ENCODE data around the gene ALDH8A1.

ALDH8A1 gene

GRCh38 chr6:134950482-134950881 lies 581 bp upstream of the ALDH8A1 start:
- DNase-seq = peak; percentile 19

GRCh38 chr6:134948691-134949090 lies 1.2 kb downstream of the ALDH8A1 start:
- no peak for DNase-seq

GRCh38 chr6:134948142-134948541 lies 1.8 kb downstream of the ALDH8A1 start:
- no peak for DNase-seq

DNA sequence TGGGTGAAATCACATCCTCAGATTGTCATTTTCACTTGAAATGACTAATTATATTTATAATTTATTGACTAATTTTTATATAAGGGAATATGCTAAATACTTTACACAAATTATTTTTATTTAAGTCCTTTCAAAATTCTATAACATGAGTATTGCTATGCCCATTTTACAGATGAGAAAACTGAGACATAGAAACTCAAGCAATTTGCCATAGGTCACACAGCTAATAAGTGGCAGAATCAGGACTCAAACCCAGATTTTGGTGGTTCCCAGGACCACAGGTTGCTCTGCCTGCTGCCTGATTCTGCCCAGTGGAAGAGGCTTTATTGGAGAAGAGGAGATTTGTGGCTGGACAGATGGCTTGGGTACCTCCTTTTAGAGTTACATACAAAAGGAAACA lies 4.9 kb downstream of the ALDH8A1 start:
- no peak for DNase-seq

GRCh38 chr6:134943522-134944111 lies 6.3 kb downstream of the ALDH8A1 start:
- DNase-seq = no peak

GRCh38 chr6:134938896-134939295 lies 11.0 kb downstream of the ALDH8A1 start:
- peak; percentile 33 for DNase-seq

DNA sequence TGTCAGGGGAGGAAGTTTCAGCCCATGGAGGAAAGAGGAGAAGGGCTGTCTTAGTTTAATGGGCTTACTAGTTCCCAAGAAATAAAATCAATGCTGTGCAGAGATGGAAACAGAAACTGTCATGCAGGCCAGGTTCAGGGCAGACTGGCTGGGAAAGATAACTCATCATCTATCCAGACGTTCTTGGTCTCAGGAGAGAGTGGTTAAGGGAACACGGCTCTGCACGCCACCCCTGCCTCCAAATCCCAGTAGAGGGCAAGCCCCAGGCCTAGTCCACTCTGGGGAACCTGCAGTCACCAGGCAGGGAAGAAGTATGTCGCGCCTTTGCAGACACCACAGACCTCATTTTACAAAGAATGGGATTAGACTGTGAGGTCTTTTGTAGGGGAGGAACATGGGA lies 12.5 kb downstream of the ALDH8A1 start:
- no peak for DNase-seq

GRCh38 chr6:134936931-134937330 lies 13.0 kb downstream of the ALDH8A1 start:
- no peak for DNase-seq

DNA sequence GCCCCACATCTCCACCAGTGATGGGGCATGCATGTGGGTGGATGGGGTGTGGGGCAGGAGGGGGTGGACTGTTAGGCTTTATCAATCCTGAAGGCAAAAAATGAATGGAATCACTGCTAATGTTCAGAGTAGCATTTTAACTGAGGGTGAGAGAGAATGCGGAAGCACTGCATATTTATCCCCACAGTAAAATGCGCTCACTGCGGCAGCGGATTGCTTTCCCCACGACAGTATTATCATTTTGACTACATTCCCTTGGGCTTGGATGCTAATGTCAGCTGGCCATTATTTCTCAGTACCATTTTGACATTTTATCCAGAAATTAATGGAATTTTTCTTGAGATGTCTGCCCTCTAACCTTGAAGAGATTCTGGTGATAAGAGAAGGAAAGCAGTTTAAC lies 13.4 kb downstream of the ALDH8A1 start:
- no peak for DNase-seq

DNA sequence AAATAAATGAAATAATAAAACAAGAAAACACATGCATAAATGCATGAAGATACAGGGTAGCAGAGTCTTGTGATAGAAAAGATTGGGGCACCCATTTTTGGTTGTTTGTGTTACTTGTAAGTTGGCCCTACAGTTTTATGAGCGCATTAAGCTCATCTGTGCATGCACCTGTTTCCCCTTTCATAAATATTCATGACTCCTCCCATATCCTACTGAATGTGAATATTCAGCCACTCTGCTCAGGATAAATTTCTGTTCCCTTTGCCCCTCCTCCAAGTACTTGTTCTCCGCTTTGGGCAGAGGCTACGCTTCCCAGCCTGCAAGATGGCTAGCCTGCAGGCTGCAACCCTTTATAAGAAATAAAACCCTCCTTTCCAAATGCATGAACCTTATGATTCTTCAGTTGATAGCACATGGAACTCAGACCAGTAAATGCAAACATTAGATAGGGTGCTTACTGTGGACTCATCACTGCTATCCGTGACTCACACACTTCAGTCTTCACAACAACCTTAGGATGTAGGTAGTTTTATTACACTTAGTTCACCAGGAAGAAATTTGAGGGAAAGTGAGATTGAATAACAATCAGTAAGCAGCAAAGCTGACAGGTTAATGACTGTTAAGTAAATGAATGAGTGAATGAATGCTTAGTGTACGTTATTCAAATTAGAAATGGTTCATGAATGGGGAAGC lies 15.0 kb downstream of the ALDH8A1 start:
- peak; percentile 41 for DNase-seq

DNA sequence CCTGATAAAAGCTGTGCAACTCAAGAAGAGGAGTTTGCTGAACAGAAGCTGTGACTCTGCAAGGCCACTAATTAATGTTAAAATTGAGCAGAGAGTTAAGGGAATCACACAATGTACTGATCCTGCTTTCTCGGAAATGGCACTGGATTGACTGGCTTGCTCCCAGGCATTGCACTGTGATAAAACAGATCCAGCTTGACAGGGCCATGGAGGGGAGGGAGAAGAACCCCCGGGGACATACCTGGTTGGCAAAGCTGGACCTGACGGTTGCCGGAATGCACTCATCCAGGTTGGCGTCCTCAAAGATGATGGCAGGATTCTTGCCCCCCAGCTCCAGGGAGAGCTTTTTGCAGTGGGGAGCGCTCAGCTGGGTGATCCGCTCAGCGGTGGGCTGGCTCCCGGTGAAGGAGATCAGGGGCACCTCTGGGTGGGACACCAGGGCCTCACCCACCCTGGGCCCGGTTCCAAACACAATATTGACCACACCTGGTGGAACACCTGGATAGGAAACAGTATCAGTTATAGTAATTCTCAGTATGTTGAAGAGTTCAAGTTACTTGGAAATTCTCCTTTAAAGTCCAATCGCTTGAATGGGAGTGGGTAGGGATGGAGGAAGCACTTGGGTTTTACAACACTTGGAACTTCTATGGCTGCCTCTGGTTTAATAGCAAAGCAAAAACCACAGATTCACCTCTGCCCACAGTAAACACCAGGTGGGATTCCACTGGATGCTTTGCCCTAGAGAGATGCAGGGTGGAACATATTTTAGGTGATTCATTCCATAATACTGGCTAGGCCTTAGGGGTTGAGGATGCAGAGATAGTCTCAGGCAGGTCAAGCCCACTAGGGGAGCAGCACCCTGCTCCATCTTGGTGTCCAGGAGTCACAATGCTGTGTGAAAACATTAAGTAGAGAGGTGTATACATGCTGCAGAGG lies 17.1 kb downstream of the ALDH8A1 start:
- no peak for DNase-seq

- DNase-seq = no peak
These were observed 17.8 kb downstream of the ALDH8A1 start for GRCh38 chr6:134932098-134932497.

GRCh38 chr6:134930463-134930862 lies 19.4 kb downstream of the ALDH8A1 start:
- no peak for DNase-seq

DNA sequence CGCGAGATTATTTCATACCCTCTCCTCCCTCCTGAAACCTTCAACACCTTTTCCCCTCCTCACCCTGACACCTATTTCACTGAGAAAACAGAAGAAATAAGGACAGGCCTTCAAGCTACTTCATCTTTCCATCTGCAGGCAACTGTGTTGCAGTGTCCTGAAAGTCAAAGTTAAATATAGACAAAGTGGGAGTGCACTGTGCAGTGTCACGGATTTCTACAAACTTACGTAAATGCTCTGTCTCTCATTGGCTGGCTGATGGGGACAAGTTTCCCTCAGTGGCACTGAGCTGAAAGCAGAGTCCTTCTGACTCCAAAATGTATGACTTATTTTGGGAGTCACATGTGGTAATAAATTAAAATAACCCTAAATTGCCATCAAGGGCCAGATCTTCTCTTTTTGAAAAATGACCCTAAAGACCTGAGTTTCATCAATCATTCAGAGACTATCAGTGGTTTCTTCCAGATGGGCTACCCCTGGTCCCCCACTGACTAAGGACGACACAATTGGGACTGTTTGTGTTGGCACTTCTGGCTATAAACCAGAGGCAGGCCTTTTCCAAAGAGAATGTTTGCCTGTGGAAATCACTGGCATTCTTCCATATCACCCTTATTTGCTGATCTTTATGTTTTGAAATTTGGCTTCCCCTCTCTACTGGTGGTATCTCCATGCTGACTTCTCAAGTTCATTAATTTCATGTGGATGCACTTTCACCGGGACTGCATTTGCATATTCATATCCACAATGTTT lies 21.6 kb downstream of the ALDH8A1 start:
- DNase-seq = peak; percentile 76

GRCh38 chr6:134925800-134926199 lies 24.1 kb downstream of the ALDH8A1 start:
- DNase-seq = no peak

GRCh38 chr6:134921721-134922261 lies 28.1 kb downstream of the ALDH8A1 start:
- peak; percentile 82 for DNase-seq

DNA sequence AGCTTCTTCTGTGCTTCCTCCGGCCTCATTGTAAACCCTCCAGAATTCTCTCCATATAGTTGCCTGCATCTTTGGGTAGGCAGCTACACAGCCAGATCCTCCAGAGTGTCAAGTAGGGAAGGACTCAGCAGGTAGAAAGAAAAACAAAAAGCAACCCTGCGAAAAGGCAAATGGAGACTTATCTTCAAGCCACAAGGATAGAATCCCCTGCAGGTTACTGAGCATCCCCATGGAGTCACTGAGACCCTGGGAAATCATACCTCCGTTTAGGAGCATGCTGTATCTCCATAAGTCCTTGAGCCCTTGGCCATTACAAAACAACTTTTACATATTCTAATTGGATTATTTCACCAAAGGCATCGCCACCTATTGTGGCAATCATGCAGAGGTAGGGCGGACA lies 28.6 kb downstream of the ALDH8A1 start:
- no peak for DNase-seq

DNA sequence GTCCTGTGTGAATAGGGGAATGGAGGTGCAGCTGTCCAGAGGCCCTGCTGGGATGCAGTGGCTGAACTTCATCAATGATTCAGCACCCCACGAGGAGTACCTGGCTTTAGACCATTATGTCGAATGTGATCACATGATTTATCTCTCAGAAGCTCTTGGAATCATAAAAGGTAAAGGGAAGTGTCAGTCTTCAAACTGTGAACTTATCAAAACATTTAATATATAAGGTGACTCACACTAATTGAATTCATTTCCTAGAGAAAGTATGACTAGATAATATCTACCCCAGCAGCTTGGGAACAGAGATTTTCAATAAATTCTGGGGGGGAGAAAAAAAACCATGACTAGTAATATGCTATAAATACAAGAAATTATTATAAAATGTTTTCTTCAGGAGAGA lies 29.5 kb downstream of the ALDH8A1 start:
- DNase-seq = peak; percentile 15

- DNase-seq = no peak
These were observed 31.4 kb downstream of the ALDH8A1 start for GRCh38 chr6:134918418-134918961.

DNA sequence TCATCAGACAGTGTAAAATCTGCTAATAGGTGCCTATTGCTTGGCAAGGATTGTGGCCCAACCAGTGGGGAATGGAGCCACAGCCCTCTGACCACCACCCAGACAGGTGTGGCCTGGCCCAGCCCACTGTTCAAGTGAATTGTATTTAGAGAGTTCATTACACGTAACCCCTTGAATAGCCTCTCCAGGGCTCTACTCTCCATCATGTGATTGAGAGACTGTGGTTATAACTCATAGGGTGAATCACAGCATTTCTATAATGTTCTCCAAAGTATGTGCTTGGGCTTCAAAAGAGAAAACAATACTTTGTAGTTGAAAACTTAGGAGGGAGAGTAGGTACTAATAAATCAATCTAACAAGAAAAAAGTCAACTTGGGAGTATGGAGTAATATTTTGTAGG lies 38.4 kb downstream of the ALDH8A1 start:
- peak; percentile 27 for DNase-seq

- peak; percentile 11 for DNase-seq
These were observed 39.3 kb downstream of the ALDH8A1 start for GRCh38 chr6:134910593-134910935.

Measured in NCI-H69 (cell line).